IMR-90 (cell line): Measurements from ENCODE around the gene MPPED1. TPM values are rescaled to one million over a fixed set of nuclear protein-coding genes. Genes with fewer than 3 reads are reported as not detected.

ENCODE experiments used
- ATAC-seq: fragments of 200-7000 bp; cut with Tn5 transposase; 2 replicates; pipeline ENCODE4 v1.9.1; 2020; ENCODE audit warnings: low read depth, mild to moderate bottlenecking, moderate library complexity
- BruUV-seq: library from RNA; stranded (reverse); fragments of 400-500 nt; replicated peaks from 2 replicates; lab custom pipeline; 2021; lab: Mats Ljungman, UMichigan
- CTCF ChIA-PET: fragments of 300-600 bp; formaldehyde crosslinking; extraction: SDS; loops from one replicate; lab custom pipeline; 2021; ENCODE audit warnings: antibody characterized with exemption; lab: Yijun Ruan, JAX
- POLR2A ChIA-PET: fragments of 300-600 bp; sonication (Branson Sonifier 250); formaldehyde crosslinking; loops from one replicate; lab custom pipeline; 2022; ENCODE audit warnings: antibody characterized with exemption; ENCODE audit not compliant: unreplicated experiment; lab: Charles Lee
- DNase-seq: peaks from one replicate; pipeline ENCODE4 v3.0.0; 2013
- H2AFZ ChIP-seq: replicated peaks from 2 replicates; pipeline ENCODE3; 2013; ENCODE audit warnings: low read length, mild to moderate bottlenecking; ENCODE audit not compliant: poor library complexity
- H2AK5ac ChIP-seq: 2 replicates; pipeline ENCODE4 v1.6.1; 2013; ENCODE audit warnings: low read depth, low read length, inconsistent platforms
- H2AK9ac ChIP-seq: replicated peaks from 2 replicates; pipeline ENCODE3; 2013; ENCODE audit warnings: mild to moderate bottlenecking, low read depth, low read length, moderate library complexity; ENCODE audit not compliant: poor library complexity
- H2BK120ac ChIP-seq: 2 replicates; pipeline ENCODE4 v1.6.1; 2013; ENCODE audit warnings: low read depth, low read length, inconsistent platforms
- H2BK15ac ChIP-seq: 3 replicates; pipeline ENCODE4 v1.6.1; 2013; ENCODE audit warnings: low read depth, low read length, inconsistent platforms
- H2BK20ac ChIP-seq: 2 replicates; pipeline ENCODE4 v1.6.1; 2013; ENCODE audit warnings: low read depth, mild to moderate bottlenecking, inconsistent platforms, low read length, moderate library complexity
- H2BK5ac ChIP-seq: 2 replicates; pipeline ENCODE4 v1.6.1; 2013; ENCODE audit warnings: mild to moderate bottlenecking, low read depth, low read length, inconsistent platforms; ENCODE audit not compliant: poor library complexity, severe bottlenecking
- H3K14ac ChIP-seq: replicated peaks from 2 replicates; pipeline ENCODE4 v1.6.1; 2013; ENCODE audit warnings: low read depth, low read length, inconsistent platforms
- H3K18ac ChIP-seq: 2 replicates; pipeline ENCODE4 v1.6.1; 2013; ENCODE audit warnings: low read depth, low read length, control low read depth
- H3K23ac ChIP-seq: 2 replicates; pipeline ENCODE4 v1.6.1; 2013; ENCODE audit warnings: low read depth, low read length, inconsistent platforms
- H3K27ac ChIP-seq: 2 replicates; pipeline ENCODE4 v1.5.1; 2013; ENCODE audit warnings: mild to moderate bottlenecking, control low read depth, low read length; ENCODE audit not compliant: insufficient read depth
- H3K27me3 ChIP-seq: 2 replicates; pipeline ENCODE4 v1.6.1; 2013; ENCODE audit warnings: low read length; ENCODE audit not compliant: control insufficient read depth, insufficient read depth
- H3K36me3 ChIP-seq: 2 replicates; pipeline ENCODE4 v1.6.1; 2013; ENCODE audit warnings: low read length, mixed read lengths; ENCODE audit not compliant: control insufficient read depth, insufficient read depth
- H3K4ac ChIP-seq: 2 replicates; pipeline ENCODE4 v1.6.1; 2013; ENCODE audit warnings: low read depth, low read length, inconsistent platforms
- H3K4me1 ChIP-seq: 2 replicates; pipeline ENCODE4 v1.6.1; 2013; ENCODE audit warnings: low read length, mixed read lengths; ENCODE audit not compliant: control insufficient read depth, insufficient read depth
- H3K4me2 ChIP-seq: 2 replicates; pipeline ENCODE4 v1.6.1; 2013; ENCODE audit warnings: low read depth, mild to moderate bottlenecking, control low read depth, low read length, moderate library complexity
- H3K4me3 ChIP-seq: 2 replicates; pipeline ENCODE4 v1.5.1; 2013; ENCODE audit warnings: low read depth, mild to moderate bottlenecking, control low read depth, low read length, moderate library complexity; ENCODE audit not compliant: insufficient read depth
- H3K56ac ChIP-seq: 2 replicates; pipeline ENCODE4 v1.6.1; 2013; ENCODE audit warnings: low read length, inconsistent platforms; ENCODE audit not compliant: insufficient read depth; ENCODE audit errors: extremely low read depth
- H3K79me1 ChIP-seq, 2 experiments: 2 replicates each; pipeline ENCODE4 v1.6.1; 2013; ENCODE audit warnings: low read length in 2 of 2, inconsistent platforms in 1 of 2, low read depth in 1 of 2
- H3K9ac ChIP-seq: 2 replicates; pipeline ENCODE4 v1.6.1; 2013; ENCODE audit warnings: low read depth, low read length, control low read depth
- H3K9me1 ChIP-seq: 2 replicates; pipeline ENCODE4 v1.6.1; 2013; ENCODE audit warnings: low read length, inconsistent platforms; ENCODE audit not compliant: insufficient read depth
- H3K9me3 ChIP-seq: 2 replicates; pipeline ENCODE4 v1.6.1; 2013; ENCODE audit warnings: low read length; ENCODE audit not compliant: control insufficient read depth, insufficient read depth
- H4K20me1 ChIP-seq: 2 replicates; pipeline ENCODE4 v1.6.1; 2013; ENCODE audit warnings: low read length, inconsistent platforms; ENCODE audit not compliant: insufficient read depth
- H4K5ac ChIP-seq: 2 replicates; pipeline ENCODE4 v1.6.1; 2013; ENCODE audit warnings: mild to moderate bottlenecking, low read depth, low read length, control low read depth
- H4K8ac ChIP-seq, 2 experiments: 2 replicates each; pipeline ENCODE4 v1.6.1; 2013; ENCODE audit warnings: low read depth in 2 of 2, low read length in 2 of 2, control low read depth in 1 of 2, inconsistent platforms in 1 of 2
- H4K91ac ChIP-seq: 2 replicates; pipeline ENCODE4 v1.6.1; 2013; ENCODE audit warnings: low read depth, low read length, inconsistent platforms; ENCODE audit not compliant: insufficient read depth
- BHLHE40 ChIP-seq: fragments of 150-350 bp; IDR thresholded peaks from 2 replicates; pipeline ENCODE4 v1.6.1; 2016; ENCODE audit warnings: mild to moderate bottlenecking, low read depth, low read length
- CHD1 ChIP-seq: IDR thresholded peaks from 2 replicates; pipeline ENCODE4 v1.6.1; 2012; ENCODE audit warnings: low read depth, low read length, improper control_type of control experiment
- CTCF ChIP-seq: conservative IDR thresholded peaks from 2 replicates; pipeline ENCODE4 v1.5.1; 2012; ENCODE audit warnings: mild to moderate bottlenecking, low read depth, low read length, improper control_type of control experiment
- MXI1 ChIP-seq: IDR thresholded peaks from 2 replicates; pipeline ENCODE4 v1.6.1; 2012; ENCODE audit warnings: low read depth, mild to moderate bottlenecking, low read length, moderate library complexity, borderline replicate concordance
- NFE2L2 ChIP-seq: fragments of 150-350 bp; IDR thresholded peaks from 2 replicates; pipeline ENCODE4 v1.6.1; 2016; ENCODE audit warnings: low read depth, mild to moderate bottlenecking, low read length
- POLR2A ChIP-seq: IDR thresholded peaks from 2 replicates; pipeline ENCODE4 v1.6.1; 2012; ENCODE audit warnings: mild to moderate bottlenecking, low read depth, low read length
- RAD21 ChIP-seq: IDR thresholded peaks from 2 replicates; pipeline ENCODE4 v1.6.1; 2012; ENCODE audit warnings: low read length, improper control_type of control experiment
- RCOR1 ChIP-seq: IDR thresholded peaks from 2 replicates; pipeline ENCODE4 v1.6.1; 2012; ENCODE audit warnings: mild to moderate bottlenecking, low read length, improper control_type of control experiment; ENCODE audit not compliant: insufficient replicate concordance
- RFX5 ChIP-seq: IDR thresholded peaks from 2 replicates; pipeline ENCODE4 v1.8.0; 2012; ENCODE audit warnings: low read depth, mild to moderate bottlenecking, low read length, moderate library complexity
- SMC3 ChIP-seq: fragments of 150-350 bp; IDR thresholded peaks from 2 replicates; pipeline ENCODE4 v1.6.1; 2016; ENCODE audit warnings: low read depth, mild to moderate bottlenecking, antibody characterized with exemption, low read length, moderate library complexity
- WGBS, 2 experiments: methylation state at CpG; one replicate each; pipeline versions ENCODE4 v1.1.5 to v1.1.7; 2013; ENCODE audit warnings: missing lambda C conversion rate in 2 of 2; ENCODE audit not compliant: insufficient read length in 1 of 2; ENCODE audit errors: extremely low coverage in 2 of 2; 5-methylcytosine and 5-hydroxymethylcytosine counted together
- dilution Hi-C: fragments of 300-500 bp; cut with HindIII; formaldehyde crosslinking; loops from one replicate; pipeline ENCODE4 v1.14.3; 2018; ENCODE audit warnings: low sequenced_read_pairs; ENCODE audit not compliant: unreplicated experiment
- in situ Hi-C: fragments of 300-500 bp; cut with MboI; formaldehyde crosslinking; loops from 3 replicates; pipeline ENCODE4 v1.14.3; 2019; ENCODE audit warnings: low sequenced_read_pairs, inconsistent platforms, mixed read lengths
- intact Hi-C: fragments of 100-400 bp; cut with micrococcal nuclease; formaldehyde crosslinking; loops from 2 replicates; pipeline ENCODE4 v1.10.0; 2022
- polyA plus RNA-seq, 3 experiments: library from polyadenylated mRNA; depleted of rRNA; stranded (reverse); fragments of >200 nt; gene quantifications; 2 replicates each; pipeline ENCODE4 v1.2.3, GENCODE V29; 2012; ENCODE audit warnings: low replicate concordance in 1 of 3
- total RNA-seq: library from RNA; depleted of rRNA; stranded (reverse); fragments of >200 nt; gene quantifications from 2 replicates; pipeline ENCODE4 v1.2.3, GENCODE V29; 2012
- TF ChIP-seq, protein P1 (sequence below): fragments of 150-350 bp; IDR thresholded peaks from 2 replicates; pipeline ENCODE4 v1.6.1; 2017; ENCODE audit warnings: mild to moderate bottlenecking, antibody characterized with exemption, low read length, low read depth
- TF ChIP-seq, protein P2 (sequence below): fragments of 150-350 bp; IDR thresholded peaks from 2 replicates; pipeline ENCODE4 v1.6.1; 2016; ENCODE audit warnings: low read depth, mild to moderate bottlenecking, low read length, moderate library complexity, borderline replicate concordance

MPPED1 gene
- total and polyA plus RNA-seq, 2 of the 4 experiments (the other 2 are of a cell fraction), result not detected

DNA sequence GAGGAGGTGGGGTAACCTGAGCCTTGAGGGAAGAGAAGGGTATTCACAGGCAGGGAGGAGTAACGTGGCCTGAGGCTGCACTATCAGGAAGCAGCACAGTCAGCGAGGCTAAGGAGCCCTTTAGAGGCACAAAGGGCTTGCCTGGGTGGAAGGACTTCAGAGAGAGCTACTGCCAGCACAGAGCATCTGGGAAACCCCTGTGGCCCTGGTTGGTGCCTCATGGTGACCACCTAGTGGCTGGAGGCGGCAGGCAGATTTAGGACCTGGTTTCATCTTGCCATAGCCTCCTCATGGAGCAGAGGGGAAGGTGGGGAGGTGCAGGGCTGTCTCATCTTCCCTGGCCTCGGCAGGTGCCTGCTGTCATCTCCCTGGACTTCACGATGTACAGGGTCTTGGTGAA lies 64.5 kb downstream of the MPPED1 start:
- ChIA-PET CTCF (no interaction called here), POLR2A (no interaction called here)
- Histone ChIP-seq H3K56ac (no peak overlapping the region), H3K23ac (no peak overlapping the region), H3K79me1 (no peaks in the 10 kb centered on the region), H2BK5ac (no peak overlapping the region), H3K4me2 (no peak overlapping the region), H3K18ac (no peak overlapping the region), H3K14ac (no peak overlapping the region), H3K27ac (no peak overlapping the region), H3K9me3 (no peaks in the 10 kb centered on the region), H2AK5ac (no peak overlapping the region), H3K36me3 (no peaks in the 10 kb centered on the region), H3K9ac (no peak overlapping the region), H3K9me1 (no peaks in the 10 kb centered on the region), H4K5ac (no peak overlapping the region), H3K4ac (no peak overlapping the region), H2AFZ (no peak overlapping the region), H2BK15ac (no peak overlapping the region), H4K8ac (no peak overlapping the region), H3K4me1 (no peaks in the 10 kb centered on the region), H3K27me3 (no peaks in the 10 kb centered on the region; the same call in 1 of the 2 replicates), H2BK20ac (no peak overlapping the region), H4K91ac (no peak overlapping the region), H2BK120ac (no peak overlapping the region), H3K4me3 (no peak overlapping the region), H2AK9ac (no peak overlapping the region), H4K20me1 (no peaks in the 10 kb centered on the region)
- in situ Hi-C loops (no loop called here), dilution Hi-C loops (no loop called here), intact Hi-C loops (no loop called here)
- ATAC-seq, result no peak
- 40% methylated on average over 1 of the region's 5 CpGs; no CpG with 5 or more reads in 1 of the 2 experiments for WGBS, 2 experiments
- BruUV-seq, result no TSS peak
- TF ChIP-seq BHLHE40, result no peak
- TF ChIP-seq NFE2L2, result no peak
- no peak for TF ChIP-seq MXI1
- TF ChIP-seq SMC3, result no peak
- TF ChIP-seq, protein P1, sequence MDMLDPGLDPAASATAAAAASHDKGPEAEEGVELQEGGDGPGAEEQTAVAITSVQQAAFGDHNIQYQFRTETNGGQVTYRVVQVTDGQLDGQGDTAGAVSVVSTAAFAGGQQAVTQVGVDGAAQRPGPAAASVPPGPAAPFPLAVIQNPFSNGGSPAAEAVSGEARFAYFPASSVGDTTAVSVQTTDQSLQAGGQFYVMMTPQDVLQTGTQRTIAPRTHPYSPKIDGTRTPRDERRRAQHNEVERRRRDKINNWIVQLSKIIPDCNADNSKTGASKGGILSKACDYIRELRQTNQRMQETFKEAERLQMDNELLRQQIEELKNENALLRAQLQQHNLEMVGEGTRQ, result no peak
- no peak for TF ChIP-seq RAD21
- TF ChIP-seq RCOR1, result no peak
- TF ChIP-seq POLR2A, result no peak
- TF ChIP-seq, protein P2, sequence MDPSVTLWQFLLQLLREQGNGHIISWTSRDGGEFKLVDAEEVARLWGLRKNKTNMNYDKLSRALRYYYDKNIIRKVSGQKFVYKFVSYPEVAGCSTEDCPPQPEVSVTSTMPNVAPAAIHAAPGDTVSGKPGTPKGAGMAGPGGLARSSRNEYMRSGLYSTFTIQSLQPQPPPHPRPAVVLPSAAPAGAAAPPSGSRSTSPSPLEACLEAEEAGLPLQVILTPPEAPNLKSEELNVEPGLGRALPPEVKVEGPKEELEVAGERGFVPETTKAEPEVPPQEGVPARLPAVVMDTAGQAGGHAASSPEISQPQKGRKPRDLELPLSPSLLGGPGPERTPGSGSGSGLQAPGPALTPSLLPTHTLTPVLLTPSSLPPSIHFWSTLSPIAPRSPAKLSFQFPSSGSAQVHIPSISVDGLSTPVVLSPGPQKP, result no peak
- TF ChIP-seq CHD1, result no peak
- TF ChIP-seq RFX5, result no peak
- no peak for TF ChIP-seq CTCF
- DNase-seq, result no peak
